Adrenal gland (tissue), 12 donors: Measurements from ENCODE around the gene CLASP1. TPM values are rescaled to one million over a fixed set of nuclear protein-coding genes. Genes with fewer than 3 reads are reported as not detected.
A peak's percentile ranks its signal among the peaks of the same experiment; 100 is the strongest.

Source experiments
- DNase-seq, 7 donors: peaks; one replicate each; pipeline ENCODE4 v3.0.0-alpha.2; 2019 to 2020
- H3K27ac ChIP-seq, 5 donors: fragments of 200-600 bp; sonication (generic) in 4 of 5; 1 replicate in 3 of 5; 2 replicates in 2 of 5; pipeline versions ENCODE4 v1.5.1 to v1.8.0; 2016 to 2020; ENCODE audit warnings: mild to moderate bottlenecking in 1 of 5
- H3K27me3 ChIP-seq: fragments of 200-600 bp; 2 replicates; pipeline ENCODE4 v1.8.0; 2021
- H3K36me3 ChIP-seq, 2 donors: fragments of 200-600 bp; replicated peaks in 1 of 2; 1 replicate in 1 of 2; 2 replicates in 1 of 2; pipeline versions ENCODE4 v1.5.1 to v1.8.0; 2018 to 2022
- H3K4me1 ChIP-seq, 2 donors: fragments of 200-600 bp; replicated peaks in 1 of 2; 1 replicate in 1 of 2; 2 replicates in 1 of 2; pipeline versions ENCODE4 v1.5.1 to v1.8.0; 2018 to 2021
- H3K4me3 ChIP-seq, 4 donors: fragments of 200-600 bp; sonication (generic) in 3 of 4; one replicate each; pipeline ENCODE4 v1.5.1; 2016 to 2018
- H3K9me3 ChIP-seq, 3 donors: fragments of 200-600 bp; sonication (generic) in 1 of 3; replicated peaks in 1 of 3; 1 replicate in 2 of 3; 2 replicates in 1 of 3; pipeline versions ENCODE4 v1.5.1 to v1.8.0; 2016 to 2021
- POLR2A ChIP-seq, 2 donors: fragments of 450-650 bp; IDR thresholded peaks; one replicate each; pipeline ENCODE4 v1.6.1; 2017; ENCODE audit warnings: antibody characterized with exemption in 2 of 2, mild to moderate bottlenecking in 2 of 2, moderate library complexity in 1 of 2
- WGBS, 4 donors: extraction: QIAGEN DNeasy Blood & Tissue Kit in 2 of 4; methylation state at CpG; one replicate each; pipeline versions ENCODE4 v1.1.5 to v1.1.7; 2013 to 2017; 5-methylcytosine and 5-hydroxymethylcytosine counted together
- intact Hi-C, 2 donors: fragments of 100-400 bp; cut with DNase I; formaldehyde crosslinking; loops; one replicate each; pipeline versions ENCODE4 v1.14.1 to v1.15.0; 2022 to 2023
- polyA plus RNA-seq, 3 donors: library from polyadenylated mRNA; stranded (reverse); fragments of 200-250 nt in 2 of 3; fragments of 350-450 nt in 1 of 3; fragmentation: Illumina TruSeq in 1 of 3; extraction: RNeasy Lipid Tissue Mini Kit (QIAGEN cat#74804) in 1 of 3; gene quantifications; one replicate each; pipeline ENCODE4 v1.2.3, GENCODE V29; 2013 to 2014
- total RNA-seq, 9 donors: library from RNA; depleted of rRNA in 4 of 9; stranded (reverse); fragments of >200 nt in 4 of 9; fragments of 120-200 nt in 1 of 9; fragmentation: NEBNext Ultra II Directional in 1 of 9; extraction: Animal tissue kit (Norgen Biotek cat#: 25700) in 1 of 9; gene quantifications; one replicate each; pipeline versions ENCODE4 v1.1.0 to v1.2.4, GENCODE V29; 2013 to 2023
- TF ChIP-seq, protein P1 (sequence below), 6 experiments: fragments of 450-650 bp in 4 of 6; fragments of 200-600 bp in 2 of 6; sonication (generic) in 1 of 6; IDR thresholded peaks; 1 replicate in 5 of 6; 2 replicates in 1 of 6; pipeline versions ENCODE4 v1.5.1 to v1.8.0; 2016 to 2021; ENCODE audit warnings: antibody characterized with exemption in 6 of 6, mild to moderate bottlenecking in 2 of 6, moderate library complexity in 1 of 6
- donor health status: healthy with polysubstance abuse.
- donor health status: Bipolar disorder and iron deficiency.
- donor health status: DM: yes; HTN: yes; CAD: no.
- donor health status: DM: no; HTN: no; CAD: no.
- donor health status: DM: no; HTN: no; CAD: no.
- donor health status: DM: yes; HTN: yes; CAD: no.

Gene CLASP1
- total and polyA plus RNA-seq, 12 donors: 14.9 to 66.1 (median 53.4) TPM

GRCh38 chr2:121627525-121628050 is 21.7 kb downstream of the CLASP1 start:
- WGBS, 4 donors: 49 to 66% (median 59%) methylated on average over 4 of the region's 4 CpGs
- Histone ChIP-seq H3K4me1 (peaks cover 7 to 32% of the 10 kb centered on the region in 2 donors), H3K4me3 (no peak overlapping the region), H3K27me3 (no peaks in the 10 kb centered on the region), H3K36me3 (no peaks in the 10 kb centered on the region), H3K9me3 (no peaks in the 10 kb centered on the region), H3K27ac (peak overlapping the region in 3 of 5 donors; percentile 3 to 74 (median 62))
- intact Hi-C loops: no loop called here
- no peak for DNase-seq
- TF ChIP-seq POLR2A (IDR thresholded peaks at IDR 0.05): no peak
- TF ChIP-seq, protein P1, sequence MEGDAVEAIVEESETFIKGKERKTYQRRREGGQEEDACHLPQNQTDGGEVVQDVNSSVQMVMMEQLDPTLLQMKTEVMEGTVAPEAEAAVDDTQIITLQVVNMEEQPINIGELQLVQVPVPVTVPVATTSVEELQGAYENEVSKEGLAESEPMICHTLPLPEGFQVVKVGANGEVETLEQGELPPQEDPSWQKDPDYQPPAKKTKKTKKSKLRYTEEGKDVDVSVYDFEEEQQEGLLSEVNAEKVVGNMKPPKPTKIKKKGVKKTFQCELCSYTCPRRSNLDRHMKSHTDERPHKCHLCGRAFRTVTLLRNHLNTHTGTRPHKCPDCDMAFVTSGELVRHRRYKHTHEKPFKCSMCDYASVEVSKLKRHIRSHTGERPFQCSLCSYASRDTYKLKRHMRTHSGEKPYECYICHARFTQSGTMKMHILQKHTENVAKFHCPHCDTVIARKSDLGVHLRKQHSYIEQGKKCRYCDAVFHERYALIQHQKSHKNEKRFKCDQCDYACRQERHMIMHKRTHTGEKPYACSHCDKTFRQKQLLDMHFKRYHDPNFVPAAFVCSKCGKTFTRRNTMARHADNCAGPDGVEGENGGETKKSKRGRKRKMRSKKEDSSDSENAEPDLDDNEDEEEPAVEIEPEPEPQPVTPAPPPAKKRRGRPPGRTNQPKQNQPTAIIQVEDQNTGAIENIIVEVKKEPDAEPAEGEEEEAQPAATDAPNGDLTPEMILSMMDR (IDR thresholded peaks at IDR 0.05): no peak

DNA sequence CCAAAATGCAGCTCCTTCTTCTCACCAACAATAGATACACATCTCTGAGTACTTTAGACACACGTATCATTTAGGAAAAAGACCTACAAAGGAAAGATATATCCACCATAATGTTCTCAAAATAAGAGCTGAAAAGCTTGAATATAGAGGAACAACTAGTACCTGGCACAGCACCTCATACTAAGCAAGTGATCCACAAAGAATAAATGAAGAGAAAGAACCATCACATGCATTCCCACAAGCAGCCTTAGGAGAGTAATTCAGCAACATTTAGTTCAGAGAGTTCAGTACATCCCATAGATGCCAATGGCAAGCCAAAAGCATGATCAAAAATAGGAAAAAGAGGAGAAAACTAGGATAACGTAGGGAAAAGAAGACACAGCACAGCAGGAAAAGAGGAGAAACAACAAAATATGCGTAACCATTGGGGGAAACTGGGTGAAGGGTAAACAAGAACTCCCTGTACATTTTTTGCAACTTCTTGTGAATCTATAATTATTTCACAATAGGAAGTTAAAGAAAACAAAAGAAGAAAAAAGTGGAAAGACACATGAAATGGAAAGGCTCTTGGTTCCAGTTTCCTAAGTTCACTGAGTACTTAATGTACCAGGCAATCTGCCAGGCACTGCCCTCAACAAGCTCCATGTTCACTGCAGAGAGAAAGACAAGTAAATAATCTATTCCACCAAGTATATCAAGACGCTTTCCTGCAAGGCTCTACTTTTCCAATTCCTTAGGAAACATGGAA is 22.3 kb downstream of the CLASP1 start:
- H3K27me3 ChIP-seq: no peaks in the 10 kb centered on the region
- peak overlapping the region in 4 of 5 donors; percentile 3 to 74 (median 34) for H3K27ac ChIP-seq
- 67 to 77% (median 73%) methylated on average over 4 of the region's 4 CpGs for WGBS, 4 donors
- peaks cover 7 to 25% of the 10 kb centered on the region in 2 donors for H3K4me1 ChIP-seq
- H3K4me3 ChIP-seq: no peak overlapping the region
- no peaks in the 10 kb centered on the region for H3K36me3 ChIP-seq
- TF ChIP-seq, protein P1 (IDR thresholded peaks at IDR 0.05): no peak
- no peak for TF ChIP-seq POLR2A (IDR thresholded peaks at IDR 0.05)
- DNase-seq: peak; percentile 38 to 86 (median 71)
- intact Hi-C loops: no loop called here
- H3K9me3 ChIP-seq: no peaks in the 10 kb centered on the region

DNA sequence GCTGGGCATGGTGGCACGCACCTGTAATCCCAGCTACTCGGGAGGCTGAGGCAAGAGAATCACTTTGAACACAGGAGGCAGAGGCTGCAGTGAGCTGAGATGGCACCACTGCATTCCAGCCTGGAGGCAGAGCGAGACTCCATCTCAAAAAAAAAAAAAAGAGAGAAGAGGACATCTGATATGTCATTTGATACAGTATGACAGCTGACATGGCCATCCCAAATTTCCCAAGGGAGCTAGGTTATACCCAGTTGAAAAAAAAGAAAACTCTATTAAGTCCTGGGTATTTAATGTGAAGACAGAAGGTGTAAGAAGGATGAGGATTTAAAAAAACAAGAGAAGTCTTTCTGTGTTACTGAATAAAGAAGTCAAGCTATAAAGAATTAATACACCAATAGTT is 23.3 kb downstream of the CLASP1 start:
- Histone ChIP-seq H3K9me3 (no peaks in the 10 kb centered on the region), H3K27ac (peak overlapping the region in 1 of 5 donors; percentile 10), H3K27me3 (no peaks in the 10 kb centered on the region), H3K36me3 (no peaks in the 10 kb centered on the region), H3K4me3 (no peak overlapping the region), H3K4me1 (peaks cover 7 to 24% of the 10 kb centered on the region in 2 donors)
- DNase-seq: no peak
- TF ChIP-seq POLR2A (IDR thresholded peaks at IDR 0.05): no peak
- TF ChIP-seq, protein P1 (IDR thresholded peaks at IDR 0.05): no peak
- WGBS, 4 donors: 94 to 100% (median 99%) methylated on average over 3 of the region's 3 CpGs
- intact Hi-C loops: no loop called here

GRCh38 chr2:121617042-121617599 is 32.1 kb downstream of the CLASP1 start:
- intact Hi-C loops: no loop called here
- peaks cover 0 to 41% of the 10 kb centered on the region in 2 donors for H3K4me1 ChIP-seq
- H3K4me3 ChIP-seq: no peak overlapping the region
- 39 to 55% (median 50%) methylated on average over 4 of the region's 4 CpGs for WGBS, 4 donors
- no peak for DNase-seq
- H3K9me3 ChIP-seq: no peaks in the 10 kb centered on the region
- no peaks in the 10 kb centered on the region for H3K27me3 ChIP-seq
- H3K27ac ChIP-seq: peak overlapping the region in 1 of 5 donors; percentile 8
- no peak for TF ChIP-seq POLR2A (IDR thresholded peaks at IDR 0.05)
- TF ChIP-seq, protein P1 (IDR thresholded peaks at IDR 0.05): no peak
- no peaks in the 10 kb centered on the region for H3K36me3 ChIP-seq
